Glutamatergic neuron (in vitro differentiated cells): Measurements from ENCODE around the gene MAP2K6. TPM values are rescaled to one million over a fixed set of nuclear protein-coding genes. Genes with fewer than 3 reads are reported as not detected.
A peak's percentile ranks its signal among the peaks of the same experiment; 100 is the strongest.

Source experiments
- DNase-seq: peaks from one replicate; pipeline ENCODE4 v3.0.0; 2022
- H3K27ac Mint-ChIP-seq: one replicate; pipeline ENCODE4 v1.8.0; 2020; ENCODE audit warnings: mild to moderate bottlenecking, mixed read lengths, inconsistent platforms; ENCODE audit not compliant: unreplicated experiment
- H3K27me3 Mint-ChIP-seq: one replicate; pipeline ENCODE4 v1.8.0; 2020; ENCODE audit warnings: mild to moderate bottlenecking, moderate library complexity, mixed read lengths, inconsistent platforms; ENCODE audit not compliant: unreplicated experiment
- H3K36me3 Mint-ChIP-seq: one replicate; pipeline ENCODE4 v1.8.0; 2020; ENCODE audit warnings: mild to moderate bottlenecking, mixed read lengths, inconsistent platforms; ENCODE audit not compliant: unreplicated experiment
- H3K4me1 Mint-ChIP-seq: one replicate; pipeline ENCODE4 v1.8.0; 2020; ENCODE audit warnings: mild to moderate bottlenecking, low read depth, mixed read lengths, inconsistent platforms; ENCODE audit not compliant: unreplicated experiment
- H3K4me3 Mint-ChIP-seq: one replicate; pipeline ENCODE4 v1.8.0; 2020; ENCODE audit warnings: mild to moderate bottlenecking, mixed read lengths, inconsistent platforms; ENCODE audit not compliant: unreplicated experiment
- H3K9me3 Mint-ChIP-seq: one replicate; pipeline ENCODE4 v1.8.0; 2020; ENCODE audit warnings: mild to moderate bottlenecking, moderate library complexity, mixed read lengths, inconsistent platforms; ENCODE audit not compliant: unreplicated experiment
- total RNA-seq: library from RNA; stranded (reverse); fragmentation: NEBNext Ultra II Directional; extraction: Animal tissue kit (Norgen Biotek cat#: 25700); gene quantifications from one replicate; pipeline ENCODE4 v1.2.1, GENCODE V29; 2021; ENCODE audit not compliant: unreplicated experiment
- TF ChIP-seq, protein P1 (sequence below): fragments of 200-600 bp; sonication (generic); IDR thresholded peaks from one replicate; pipeline ENCODE4 v1.5.0; 2021; ENCODE audit not compliant: partially characterized antibody, unreplicated experiment

Gene MAP2K6
- total RNA-seq, 1 donor from 2014 or later = 28.3 TPM

GRCh38 chr17:69466905-69467667, 52.6 kb downstream of the MAP2K6 start:
- H3K27me3 Mint-ChIP-seq = peaks cover 2% of the 10 kb centered on the region
- DNase-seq = peak; percentile 28
- H3K27ac Mint-ChIP-seq = peak overlapping the region; percentile 89
- peaks cover 5% of the 10 kb centered on the region for H3K9me3 Mint-ChIP-seq
- H3K36me3 Mint-ChIP-seq = peaks cover 7% of the 10 kb centered on the region
- no peak overlapping the region for H3K4me3 Mint-ChIP-seq
- TF ChIP-seq, protein P1, sequence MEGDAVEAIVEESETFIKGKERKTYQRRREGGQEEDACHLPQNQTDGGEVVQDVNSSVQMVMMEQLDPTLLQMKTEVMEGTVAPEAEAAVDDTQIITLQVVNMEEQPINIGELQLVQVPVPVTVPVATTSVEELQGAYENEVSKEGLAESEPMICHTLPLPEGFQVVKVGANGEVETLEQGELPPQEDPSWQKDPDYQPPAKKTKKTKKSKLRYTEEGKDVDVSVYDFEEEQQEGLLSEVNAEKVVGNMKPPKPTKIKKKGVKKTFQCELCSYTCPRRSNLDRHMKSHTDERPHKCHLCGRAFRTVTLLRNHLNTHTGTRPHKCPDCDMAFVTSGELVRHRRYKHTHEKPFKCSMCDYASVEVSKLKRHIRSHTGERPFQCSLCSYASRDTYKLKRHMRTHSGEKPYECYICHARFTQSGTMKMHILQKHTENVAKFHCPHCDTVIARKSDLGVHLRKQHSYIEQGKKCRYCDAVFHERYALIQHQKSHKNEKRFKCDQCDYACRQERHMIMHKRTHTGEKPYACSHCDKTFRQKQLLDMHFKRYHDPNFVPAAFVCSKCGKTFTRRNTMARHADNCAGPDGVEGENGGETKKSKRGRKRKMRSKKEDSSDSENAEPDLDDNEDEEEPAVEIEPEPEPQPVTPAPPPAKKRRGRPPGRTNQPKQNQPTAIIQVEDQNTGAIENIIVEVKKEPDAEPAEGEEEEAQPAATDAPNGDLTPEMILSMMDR = no peak
- peaks cover 26% of the 10 kb centered on the region for H3K4me1 Mint-ChIP-seq

DNA sequence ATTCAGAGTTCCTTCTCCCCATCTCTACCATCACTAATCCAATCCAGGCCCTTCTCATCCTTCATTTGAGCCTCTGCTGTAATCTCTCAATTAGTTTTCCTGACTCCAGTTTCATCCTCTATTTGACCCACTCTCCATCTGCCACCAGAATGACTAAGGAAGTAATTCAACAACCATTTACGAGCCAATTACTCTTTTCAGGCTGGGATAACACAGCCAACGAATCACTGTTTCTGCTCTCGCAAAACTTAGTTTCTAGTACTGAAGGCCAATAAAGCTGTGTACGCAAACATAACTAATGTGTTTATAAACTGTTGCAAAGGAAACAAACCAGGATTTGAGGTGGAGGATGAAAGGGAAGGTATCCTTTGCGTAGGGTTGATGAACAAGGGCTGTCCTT, 53.7 kb downstream of the MAP2K6 start:
- Mint-ChIP-seq H3K9me3 (peaks cover 5% of the 10 kb centered on the region), H3K27ac (peak overlapping the region; percentile 65), H3K36me3 (peaks cover 7% of the 10 kb centered on the region), H3K4me1 (peaks cover 26% of the 10 kb centered on the region), H3K27me3 (peaks cover 2% of the 10 kb centered on the region), H3K4me3 (no peak overlapping the region)
- no peak for DNase-seq
- TF ChIP-seq, protein P1 = no peak

DNA sequence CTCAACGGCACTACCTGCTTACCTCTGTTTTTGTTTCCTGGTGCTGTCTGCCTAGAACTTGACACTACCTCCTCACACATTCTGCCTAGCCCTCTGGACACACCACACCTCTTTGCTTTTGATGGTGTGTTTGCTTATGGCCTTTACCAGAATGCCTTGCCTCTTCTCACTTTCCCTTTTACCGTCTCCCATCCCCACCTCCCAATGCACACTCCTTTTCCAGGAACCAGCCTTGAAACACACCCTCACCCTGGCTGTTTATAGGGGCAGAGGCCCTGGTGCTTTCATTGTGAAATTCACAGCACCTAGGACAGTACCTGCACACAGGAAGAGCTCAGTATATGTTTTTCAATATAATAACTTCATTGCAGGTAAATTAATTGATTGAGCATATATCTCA, 56.2 kb downstream of the MAP2K6 start:
- H3K9me3 Mint-ChIP-seq = peaks cover 7% of the 10 kb centered on the region
- H3K4me1 Mint-ChIP-seq = peaks cover 40% of the 10 kb centered on the region
- no peak for DNase-seq
- H3K27me3 Mint-ChIP-seq = peaks cover 5% of the 10 kb centered on the region
- peak overlapping the region; percentile 15 for H3K27ac Mint-ChIP-seq
- no peak overlapping the region for H3K4me3 Mint-ChIP-seq
- TF ChIP-seq, protein P1 = no peak
- H3K36me3 Mint-ChIP-seq = peaks cover 7% of the 10 kb centered on the region

DNA sequence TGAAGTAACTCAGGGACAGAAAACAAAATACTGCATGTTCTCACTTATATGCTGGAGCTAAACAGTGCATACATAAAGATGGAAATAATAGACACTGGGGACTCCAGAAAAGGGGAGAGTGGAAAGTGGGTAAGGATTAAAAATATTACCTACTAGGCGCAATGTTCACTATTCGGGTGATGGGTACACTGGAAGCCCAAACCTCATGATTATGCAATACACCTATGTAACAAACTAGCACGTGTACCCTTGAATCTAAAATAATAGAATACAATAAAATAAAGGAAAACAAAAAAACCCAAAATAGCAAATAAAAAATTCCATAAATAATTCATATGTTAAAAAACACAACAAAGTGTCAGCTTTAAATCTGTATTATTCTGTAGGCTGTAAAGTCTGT, 56.9 kb downstream of the MAP2K6 start:
- DNase-seq = no peak
- Mint-ChIP-seq H3K36me3 (peaks cover 7% of the 10 kb centered on the region), H3K9me3 (peaks cover 7% of the 10 kb centered on the region), H3K4me3 (no peak overlapping the region), H3K27ac (no peak overlapping the region), H3K4me1 (peaks cover 41% of the 10 kb centered on the region), H3K27me3 (peaks cover 5% of the 10 kb centered on the region)
- TF ChIP-seq, protein P1 = no peak
